Right renal pelvis (tissue), 4 donors: ENCODE results near the gene MYMK. TPM values are rescaled to one million over a fixed set of nuclear protein-coding genes. Genes with fewer than 3 reads are reported as not detected.

Experiments used
- DNase-seq, 4 donors: peaks; one replicate each; pipeline ENCODE4 v3.0.0-alpha.2; 2013; ENCODE audit warnings: low read depth in 4 of 4, low spot score in 3 of 4, missing footprints in 1 of 4
- polyA plus RNA-seq, 4 donors: library from polyadenylated mRNA; unstranded; fragments of 120-200 nt; gene quantifications; one replicate each; pipeline ENCODE4 v1.2.1, GENCODE V29; 2013; ENCODE audit not compliant: insufficient read length in 4 of 4

MYMK gene
- polyA plus RNA-seq, 4 donors = 0.09 to 0.28 TPM; not detected in 2

DNA sequence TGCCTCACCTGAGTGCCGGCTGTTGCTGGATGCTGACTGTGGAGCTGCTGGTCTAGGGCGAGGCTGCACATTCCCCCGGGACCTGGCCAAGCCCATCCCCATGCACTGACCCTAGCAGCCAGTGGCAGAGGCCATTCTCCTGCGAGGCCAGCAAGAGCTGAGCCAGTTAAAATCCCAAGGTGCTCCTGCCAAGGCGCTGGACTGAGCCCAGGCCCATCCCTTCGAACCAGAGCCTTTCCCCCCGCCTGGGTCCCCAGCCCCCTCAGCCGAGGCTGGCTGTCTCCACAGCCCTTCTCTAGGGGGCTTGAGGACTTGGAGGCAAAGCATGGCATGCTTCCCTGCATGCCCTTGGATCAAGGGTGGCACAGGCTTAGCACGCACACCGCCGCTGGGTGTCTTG, 11.3 kb upstream of the MYMK start:
- no peak for DNase-seq

DNA sequence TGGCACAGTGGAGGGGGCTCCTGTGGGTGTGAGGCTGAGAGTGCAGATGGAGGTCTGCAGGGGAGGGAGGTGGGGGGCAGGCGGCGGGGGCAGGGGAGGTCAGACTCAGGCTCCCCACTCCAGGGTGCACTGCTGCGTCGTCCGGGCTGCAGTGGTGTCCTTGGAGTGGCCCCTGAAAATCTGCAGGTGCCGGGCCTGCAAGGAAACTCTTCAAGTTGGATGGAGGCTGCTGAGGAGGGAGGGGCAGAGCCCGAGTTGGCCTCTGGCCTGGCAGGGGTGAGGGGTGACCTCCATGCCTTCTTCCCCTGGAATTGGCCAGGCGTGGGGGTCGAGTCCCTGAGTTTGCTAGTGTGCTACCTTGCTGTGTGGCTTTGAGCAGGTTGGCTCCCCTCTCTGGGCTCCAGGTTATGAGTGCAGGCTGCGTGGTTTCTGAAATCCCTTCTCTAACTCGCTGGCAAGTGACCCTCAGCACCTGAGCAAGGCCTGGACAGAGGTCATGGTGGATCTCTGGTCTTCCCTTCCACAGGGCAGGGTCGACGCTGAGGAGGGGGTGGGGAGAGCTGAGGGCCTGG, 10.6 kb upstream of the MYMK start:
- no peak for DNase-seq

DNA sequence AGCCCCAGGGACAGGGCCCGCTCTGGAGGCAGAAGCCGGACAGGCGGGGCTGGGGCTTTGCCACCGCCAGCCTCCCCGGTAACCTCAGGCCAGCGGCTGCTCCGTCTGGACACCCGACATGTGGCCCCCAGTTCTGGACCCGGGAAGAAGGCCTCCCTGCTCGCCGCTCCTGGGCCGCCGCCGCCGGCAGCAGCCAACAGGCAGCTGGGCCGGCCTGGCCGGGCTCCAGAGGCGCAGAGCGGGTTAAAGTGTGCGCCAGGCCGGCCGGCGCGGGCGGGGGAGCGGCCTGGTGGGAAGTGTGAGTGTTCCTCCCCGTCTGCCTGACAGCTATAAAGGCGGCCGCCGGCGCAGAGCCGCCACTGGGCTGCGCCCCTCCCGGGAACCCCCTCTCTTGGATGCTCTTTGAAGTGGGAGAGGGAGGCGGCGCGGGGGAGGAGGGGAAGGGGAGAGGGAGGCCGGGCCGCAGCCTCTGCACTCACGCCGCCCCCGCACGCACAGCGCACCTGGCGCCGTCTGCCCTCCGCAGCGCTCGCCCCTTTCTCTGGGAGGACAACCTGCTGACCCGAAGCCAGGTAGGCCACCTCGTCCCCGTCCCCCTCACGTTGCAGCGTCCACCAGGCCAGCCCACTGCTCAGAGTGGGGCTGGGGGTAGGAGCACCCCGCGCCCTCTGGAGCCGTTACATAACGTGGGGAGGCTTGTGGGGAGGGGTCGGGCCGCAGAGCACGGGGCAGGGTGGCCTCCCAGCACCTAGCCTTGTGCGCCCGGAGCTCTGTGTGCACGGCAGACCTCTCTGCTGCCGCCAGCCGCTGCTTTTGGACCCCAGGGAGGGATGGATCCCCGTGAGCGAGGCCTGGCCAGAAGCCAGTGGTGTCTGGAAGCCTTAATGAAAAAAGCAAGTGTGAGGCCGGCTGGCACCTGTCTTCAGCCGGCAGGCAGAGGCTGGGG, 9.9 kb upstream of the MYMK start, which contains the start of gene ADAMTSL2:
Gene ADAMTSL2 (plus strand): TSS at position 359 of the 946 bp plus-strand sequence. CDS start 2,009 bp downstream, outside the sequence.
- peak; percentile 58 to 74 (median 70) for DNase-seq

DNA sequence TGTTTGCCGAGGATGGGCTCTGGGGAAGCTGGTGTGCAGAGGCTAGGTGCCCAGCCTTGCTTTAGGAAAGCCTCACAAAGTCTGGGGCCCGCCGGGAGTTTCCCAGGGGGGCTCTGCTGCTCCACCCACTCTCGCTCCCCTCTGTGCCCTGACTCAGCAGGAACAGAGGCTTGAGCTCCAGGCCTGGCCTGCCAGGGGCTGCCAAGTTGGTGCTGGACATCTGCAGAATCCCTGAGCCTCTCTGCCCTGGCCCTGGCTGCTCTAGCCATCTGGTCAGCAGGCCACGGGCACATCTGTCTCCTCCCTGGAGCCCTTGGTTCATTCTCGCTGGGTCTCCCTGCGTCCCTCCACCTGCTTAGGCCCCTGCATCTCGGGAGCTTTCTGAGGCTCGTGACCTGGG, 9.1 kb upstream of the MYMK start:
- no peak for DNase-seq

DNA sequence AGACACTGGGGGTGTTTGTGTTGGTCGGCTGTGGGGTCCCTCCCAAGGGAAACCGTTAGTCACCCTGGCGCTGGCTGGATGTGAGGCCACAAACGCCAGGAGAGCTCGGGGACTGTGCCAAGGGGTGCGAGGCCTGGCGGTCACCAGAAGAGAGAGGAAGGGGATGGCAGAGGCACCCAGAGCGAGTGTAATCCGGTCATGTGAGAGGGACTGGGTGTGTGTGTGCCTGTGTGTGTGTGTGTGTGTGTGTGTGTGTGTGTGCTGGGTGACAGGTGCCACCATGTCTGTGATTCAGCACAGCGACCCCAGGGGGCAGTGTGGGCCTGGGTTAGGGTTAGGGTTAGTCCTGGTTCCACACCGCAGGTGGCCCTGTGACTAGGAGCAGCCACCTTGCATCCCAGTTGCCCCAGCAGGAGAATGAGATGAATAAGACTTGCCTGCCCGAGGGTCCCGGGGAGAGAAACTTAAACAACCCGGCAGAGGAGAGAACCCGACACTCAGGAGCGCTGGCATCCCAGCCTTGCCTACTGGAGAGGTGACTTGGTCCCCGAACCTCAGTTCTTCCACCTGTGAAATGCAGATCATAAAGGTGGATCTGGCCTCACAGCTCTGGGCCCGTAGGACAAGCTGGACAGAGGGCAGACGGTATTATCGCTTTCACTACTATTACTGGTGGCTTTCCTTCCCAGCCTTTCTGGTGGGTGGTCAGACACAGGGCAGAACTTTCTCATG, 8.3 kb upstream of the MYMK start:
- DNase-seq = no peak

DNA sequence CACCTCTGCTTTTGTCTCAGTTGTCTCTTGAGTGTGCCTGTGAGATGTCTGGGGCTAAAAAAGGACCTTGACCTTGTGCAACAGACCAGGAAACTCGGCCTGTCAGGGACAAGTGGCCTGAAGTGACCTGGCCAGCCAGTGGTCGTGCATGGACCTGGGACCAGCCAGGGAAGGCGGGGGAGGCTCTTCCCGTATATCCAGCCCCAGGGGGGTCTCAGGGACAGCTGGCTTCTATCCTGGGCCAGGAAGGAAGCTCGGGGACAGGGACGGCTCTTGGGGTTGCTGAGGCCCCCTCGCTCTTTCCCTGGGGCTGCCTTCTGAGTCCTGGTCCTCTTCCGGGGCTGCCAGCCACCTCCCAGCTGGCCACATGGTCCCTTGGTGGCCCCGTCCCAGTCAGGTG, 6.5 kb upstream of the MYMK start:
- DNase-seq = no peak

DNA sequence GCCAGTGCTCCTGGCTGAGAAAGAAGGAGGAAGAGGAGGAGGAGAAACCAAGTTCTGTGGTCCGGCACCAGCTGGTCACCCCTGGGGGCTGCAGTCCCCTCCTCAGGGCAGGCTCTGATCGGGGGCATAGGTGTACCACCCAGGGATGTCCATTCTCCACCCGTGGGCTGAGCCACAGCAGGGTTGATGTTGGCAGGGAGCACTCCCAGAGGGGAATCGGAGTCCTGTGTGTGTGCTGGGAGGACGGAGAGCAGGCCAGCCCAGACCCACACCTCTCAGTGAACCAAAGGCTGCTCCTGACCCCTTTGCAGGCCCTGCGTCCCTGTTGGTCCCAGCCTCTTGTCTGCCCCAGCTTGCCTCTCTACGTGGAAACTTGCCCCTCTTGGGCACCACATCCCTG, 5.1 kb upstream of the MYMK start:
- no peak for DNase-seq

DNA sequence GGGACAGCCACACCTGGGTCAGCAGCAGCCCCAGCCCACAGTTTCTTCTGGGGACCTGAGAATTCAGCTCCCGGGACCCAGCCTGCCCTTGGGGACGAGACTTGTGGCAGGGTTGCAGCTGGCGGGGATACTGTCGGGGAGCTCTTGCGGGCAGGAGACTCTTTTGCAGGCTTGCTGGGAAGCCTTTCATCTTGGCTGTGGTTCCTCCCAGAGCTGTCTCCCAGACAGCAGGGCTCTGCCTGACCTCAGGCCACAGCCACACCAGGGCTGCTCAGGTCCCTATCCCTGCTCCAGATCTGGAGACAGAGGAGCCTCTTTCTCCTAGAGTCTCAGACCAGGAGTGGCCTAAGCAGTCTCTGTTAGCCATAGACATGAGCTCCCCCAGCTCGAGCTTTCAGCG, 4.7 kb upstream of the MYMK start:
- no peak for DNase-seq

DNA sequence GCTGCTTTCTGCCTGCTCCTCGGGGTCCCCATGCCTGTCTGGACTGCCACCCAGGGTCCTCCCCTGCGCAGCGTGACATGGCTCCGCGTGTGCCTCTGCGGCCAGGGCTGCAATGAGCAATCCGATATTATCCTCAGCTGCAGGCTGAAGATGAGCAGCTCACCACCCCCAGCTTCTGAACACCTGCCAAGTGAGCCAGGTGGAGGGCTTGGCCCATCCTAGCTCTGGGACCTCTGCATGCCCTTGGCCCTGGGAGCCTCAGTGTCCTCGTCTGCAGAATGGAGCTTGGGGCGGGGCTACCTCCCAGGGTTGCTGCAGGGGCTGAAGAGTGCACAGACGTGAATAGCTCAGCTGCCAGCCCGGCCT, 4.1 kb upstream of the MYMK start:
- no peak for DNase-seq

DNA sequence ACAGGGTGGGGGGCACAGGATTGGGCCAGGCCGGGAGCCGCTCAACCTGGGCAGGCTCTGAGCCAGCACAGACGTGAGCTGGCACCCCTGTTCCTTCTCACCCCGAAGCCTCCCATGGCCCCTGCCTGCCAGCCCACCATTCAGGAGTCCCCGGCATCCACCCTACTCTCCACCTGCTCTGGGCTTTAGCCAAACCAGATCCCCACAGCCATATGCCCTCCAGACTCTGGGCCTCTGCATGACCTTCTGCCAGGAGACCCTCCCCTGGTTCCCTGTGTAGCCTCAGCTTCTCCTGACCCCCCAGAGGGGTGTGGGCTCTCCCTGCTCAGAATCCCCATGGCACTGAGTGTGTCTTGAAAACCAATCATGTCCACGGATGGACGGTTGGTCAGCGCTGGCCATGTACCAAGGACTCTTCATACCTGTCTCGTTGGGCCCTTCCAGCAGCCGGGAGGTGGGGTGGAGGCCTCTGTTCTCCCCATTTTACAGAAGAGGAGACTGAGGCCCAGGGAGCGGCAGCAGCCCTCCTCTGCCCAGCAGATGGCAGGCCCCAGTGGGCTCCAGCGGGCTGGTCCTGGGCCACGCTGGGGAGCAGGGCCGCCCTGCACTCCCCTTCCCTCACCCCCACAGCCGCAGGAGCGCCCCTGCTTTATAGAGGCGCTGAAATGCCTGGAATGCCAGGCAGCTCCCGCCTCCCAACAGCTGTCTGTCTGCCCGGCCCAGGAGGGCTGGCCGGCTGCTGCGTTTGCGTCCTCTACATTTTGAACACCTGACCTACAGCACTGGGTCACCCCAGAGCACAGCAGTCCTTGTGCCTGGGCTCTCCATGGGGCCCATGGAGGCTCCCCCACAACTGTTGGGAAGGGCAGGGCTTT, 3.5 kb upstream of the MYMK start:
- no peak for DNase-seq

DNA sequence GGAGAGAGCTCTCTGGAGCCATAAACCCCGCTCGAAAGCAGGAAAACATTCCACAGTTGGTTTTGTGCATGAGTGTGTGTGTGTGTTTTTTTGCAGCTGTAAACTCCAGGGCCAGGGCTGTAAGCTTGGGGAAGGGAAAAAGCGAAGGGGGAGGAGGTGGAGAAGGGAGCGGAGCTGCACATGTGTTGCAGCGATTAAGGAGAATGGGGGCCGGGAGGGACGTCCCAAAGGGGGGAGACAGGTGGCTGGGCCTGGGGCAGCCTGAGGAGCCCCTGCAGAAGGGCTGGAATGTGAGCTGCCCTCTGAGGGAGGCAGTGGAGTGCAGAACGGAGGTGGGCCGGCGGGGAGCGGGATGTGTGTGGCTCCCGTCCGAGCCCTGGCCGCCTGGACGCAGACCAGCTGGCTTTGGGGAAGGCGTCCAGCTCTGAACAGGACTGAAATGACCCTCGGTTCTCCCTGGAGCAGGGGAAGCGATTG, 2.7 kb upstream of the MYMK start:
- no peak for DNase-seq

DNA sequence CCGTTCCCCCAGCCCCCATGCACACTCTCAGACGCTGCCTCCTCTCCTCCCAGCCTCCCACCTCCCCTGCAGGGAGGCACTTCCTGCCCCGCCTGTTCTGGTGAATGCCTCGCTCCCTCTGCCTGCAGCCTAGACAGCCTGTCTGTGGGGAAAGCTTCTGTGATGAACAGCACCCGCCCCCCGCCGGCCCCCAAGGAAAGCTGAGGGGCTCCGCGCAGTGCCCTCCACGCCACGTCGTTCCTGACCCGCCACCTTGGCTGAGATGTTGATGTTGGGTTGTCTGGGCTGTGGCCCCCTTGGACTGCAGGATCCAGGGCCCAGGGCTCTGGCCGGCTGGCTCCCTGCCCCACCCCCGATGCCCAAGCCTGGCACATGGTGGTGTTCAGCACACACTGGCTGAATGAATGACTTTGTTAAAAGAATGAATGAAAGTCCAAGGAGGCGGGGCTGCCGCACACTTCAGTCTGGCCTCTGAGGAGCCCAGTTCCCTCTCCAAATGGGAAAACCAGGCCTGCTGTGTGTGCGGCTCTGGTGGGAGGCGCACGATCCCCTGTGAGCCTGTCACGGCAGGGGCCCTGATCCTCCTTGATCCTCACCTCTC, 2.1 kb upstream of the MYMK start:
- DNase-seq = no peak

DNA sequence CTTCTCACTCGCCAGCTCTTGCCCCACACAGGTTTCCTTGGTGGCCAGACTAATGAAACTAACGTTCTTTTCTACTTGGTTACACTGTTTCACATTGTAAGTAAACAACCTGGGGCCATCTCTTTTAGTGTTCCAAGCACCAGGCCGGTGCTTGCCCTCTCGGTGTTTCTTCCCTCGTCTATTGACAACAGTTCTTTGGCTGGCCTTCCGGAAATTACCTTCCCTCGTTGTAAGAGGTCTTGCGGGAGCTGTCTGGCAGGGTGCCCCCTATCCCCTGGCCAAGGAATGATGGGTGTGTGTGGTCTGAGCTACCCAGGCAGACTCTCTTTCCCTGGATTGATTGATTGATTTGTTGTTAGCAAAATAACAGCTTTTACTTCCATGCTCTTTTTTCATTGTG, 918 bp upstream of the MYMK start:
- DNase-seq = no peak

DNA sequence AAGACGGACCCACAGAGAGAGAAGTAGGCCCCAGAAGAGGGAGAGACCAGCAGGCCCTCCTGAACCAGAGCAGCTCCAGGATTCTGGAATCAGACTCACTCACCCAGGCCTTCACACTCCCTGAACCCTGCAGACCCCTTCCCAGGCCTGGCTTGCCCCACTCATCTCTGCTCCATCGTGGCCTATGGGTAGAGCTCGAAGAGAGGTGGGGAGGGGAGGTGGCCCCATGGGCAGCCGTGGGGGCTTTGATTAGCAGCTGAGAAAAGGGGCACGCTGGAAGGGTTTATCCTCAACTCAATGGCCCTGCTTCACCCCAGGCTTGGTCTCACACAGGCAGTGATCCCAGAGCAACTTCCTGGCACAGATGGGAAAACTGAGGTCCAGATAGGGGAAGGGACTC, 613 bp downstream of the MYMK start:
- DNase-seq = no peak

DNA sequence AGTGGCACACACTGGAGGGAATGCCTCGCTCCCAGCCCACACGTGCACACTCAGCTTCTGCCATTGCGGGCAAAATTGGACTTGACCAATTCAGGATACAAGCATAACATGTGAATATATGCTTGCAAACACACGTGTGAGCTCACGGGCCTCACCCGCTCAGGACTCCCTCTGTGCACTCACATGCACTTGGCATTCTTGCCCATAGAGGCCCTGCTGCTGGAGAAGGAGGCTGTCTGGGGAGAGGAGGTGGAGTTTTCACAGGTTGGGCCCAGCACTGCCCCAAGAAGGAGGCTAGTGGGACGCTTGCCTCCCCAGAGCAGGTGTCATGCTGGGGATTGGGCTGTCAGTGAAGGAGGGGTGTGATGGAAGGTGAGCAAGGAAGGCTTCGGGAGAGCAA, 1.7 kb downstream of the MYMK start:
- no peak for DNase-seq

DNA sequence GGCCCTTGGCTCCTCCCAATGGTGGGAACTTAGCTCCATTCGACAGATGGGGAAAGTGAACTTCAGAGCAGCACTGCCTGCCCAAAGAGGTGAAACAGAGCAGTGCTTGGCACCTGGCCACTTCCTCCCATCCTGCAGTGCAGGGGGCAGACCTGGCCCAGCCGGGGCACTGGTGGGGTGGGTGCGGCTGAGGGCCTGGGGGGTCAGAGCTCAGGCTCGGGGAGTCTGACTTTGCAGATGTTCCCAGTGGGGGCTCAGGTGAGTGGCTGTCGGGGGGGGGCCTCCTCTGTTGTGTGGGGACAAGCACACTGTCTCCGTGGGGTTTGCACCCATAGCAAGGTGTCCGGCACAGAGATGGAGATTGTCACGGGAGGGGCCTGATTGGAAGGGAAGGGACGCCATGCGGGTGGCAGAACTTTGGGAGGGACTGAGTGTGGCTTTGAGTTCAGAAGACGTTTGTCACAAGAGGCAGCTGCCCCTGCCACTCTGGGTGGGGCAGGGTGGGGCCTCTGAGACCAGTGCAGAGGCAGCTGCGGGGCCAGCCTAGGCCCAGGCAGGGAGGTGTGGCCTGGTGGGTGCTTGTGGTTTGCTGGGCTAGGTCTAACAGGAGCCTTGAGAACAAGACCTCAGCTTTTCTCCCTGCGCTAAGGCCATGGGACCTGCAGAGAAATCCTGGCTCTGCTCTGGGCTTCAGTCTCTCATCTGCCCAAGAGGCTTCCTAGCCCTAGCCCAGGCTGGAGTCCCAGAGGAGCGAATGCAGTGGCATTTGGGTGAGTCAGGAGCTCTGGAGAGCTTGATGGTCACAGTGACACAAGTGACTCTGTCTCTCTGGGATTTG, 2.5 kb downstream of the MYMK start:
- DNase-seq = no peak

DNA sequence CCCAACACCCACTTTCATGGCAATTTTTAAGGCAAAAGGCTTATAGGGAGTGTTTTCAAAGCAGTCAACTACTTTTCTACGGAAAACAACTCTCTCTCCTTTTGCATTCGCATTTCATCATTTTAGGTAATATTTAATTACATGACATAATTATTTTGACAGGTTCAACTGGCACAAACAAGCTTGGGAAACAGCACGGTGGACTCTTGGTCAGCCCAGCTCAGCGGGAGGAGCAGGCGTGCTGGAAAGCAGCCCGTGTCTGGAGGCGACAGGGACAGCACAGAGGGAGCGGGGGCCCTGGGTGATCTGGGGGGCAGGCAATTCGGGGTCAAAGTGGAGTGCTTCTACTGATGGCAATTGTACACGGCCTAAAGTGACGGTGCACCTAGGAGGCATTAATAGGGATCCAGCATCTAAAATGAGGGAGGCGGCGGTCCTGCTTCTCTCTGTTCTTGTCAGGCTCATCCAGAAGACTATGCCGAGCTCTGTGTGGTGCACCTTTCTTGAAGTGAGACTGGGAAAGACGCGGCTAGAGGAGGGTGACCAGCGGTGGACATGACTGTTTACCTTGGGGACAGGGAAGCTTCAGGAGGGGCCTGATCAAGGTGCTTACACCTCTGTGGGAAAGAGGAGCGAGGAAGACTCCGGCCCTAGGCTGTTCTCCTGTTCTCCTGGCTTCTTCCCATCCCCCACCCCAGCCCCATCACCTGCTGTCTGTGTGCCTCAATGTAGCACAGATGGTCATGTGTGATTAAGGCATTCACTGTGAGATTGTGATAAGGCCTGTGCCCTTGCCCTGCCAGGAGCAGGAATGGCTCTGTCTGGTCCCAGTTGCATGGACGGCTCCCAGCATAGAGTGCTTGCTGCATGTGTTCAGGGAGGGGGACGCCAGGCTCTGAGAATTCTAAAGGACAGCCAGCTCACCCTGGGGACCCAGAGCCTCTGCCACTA, 3.4 kb downstream of the MYMK start:
- DNase-seq = no peak
